A549 (cell line): ENCODE results near the gene SMARCD3. TPM values are rescaled to one million over a fixed set of nuclear protein-coding genes. Genes with fewer than 3 reads are reported as not detected.

Source experiments
- ATAC-seq, 2 experiments: fragments of 200-7000 bp in 1 of 2; fragments of >200 bp in 1 of 2; cut with Nextera tagmentation in 1 of 2; cut with Tn5 transposase in 1 of 2; 3 replicates each; pipeline versions ENCODE4 v1.8.0 to v1.9.1; 2018 to 2020; ENCODE audit warnings: mild to moderate bottlenecking in 1 of 2, moderate library complexity in 1 of 2
- CTCF ChIA-PET: fragments of 300-600 bp; sonication (Branson Sonifier 250); formaldehyde crosslinking; extraction: SDS; loops from one replicate; lab custom pipeline; 2021; ENCODE audit warnings: antibody characterized with exemption, inconsistent platforms; lab: Yijun Ruan, JAX
- POLR2A ChIA-PET: fragments of 350-600 bp; formaldehyde crosslinking; extraction: SDS; loops from one replicate; lab custom pipeline; 2021; ENCODE audit warnings: antibody characterized with exemption, inconsistent platforms; lab: Yijun Ruan, JAX
- DNase-seq, 2 experiments: peaks; one replicate each; pipeline versions ENCODE4 v3.0.0 to v3.0.0-alpha.2; 2011 to 2016; ENCODE audit warnings: low read depth in 1 of 2, low spot score in 1 of 2
- FAIRE-seq: peaks from 2 replicates; lab custom pipeline; 2011; peaks lifted over from hg19 to GRCh38; lab: Jason Lieb, UNC
- H3K27ac ChIP-seq, 2 experiments: fragments of >200 bp; sonication (Bioruptor Twin); formaldehyde crosslinking; 3 replicates each; pipeline ENCODE4 v1.5.1; 2016 to 2017
- H3K4me1 ChIP-seq: fragments of >200 bp; sonication (Bioruptor Twin); formaldehyde crosslinking; 3 replicates; pipeline ENCODE4 v1.6.1; 2016
- H3K4me2 ChIP-seq: fragments of >200 bp; sonication (Bioruptor Twin); formaldehyde crosslinking; 3 replicates; pipeline ENCODE4 v1.6.1; 2016
- H3K4me3 ChIP-seq: fragments of >200 bp; sonication (Bioruptor Twin); formaldehyde crosslinking; 3 replicates; pipeline ENCODE4 v1.5.1; 2016
- H3K9me3 ChIP-seq: fragments of >200 bp; sonication (Bioruptor Twin); formaldehyde crosslinking; 3 replicates; pipeline ENCODE4 v1.6.1; 2016
- ATOH8 ChIP-seq: fragments of 250-450 bp; sonication (Bioruptor Pico); IDR thresholded peaks from 2 replicates; pipeline ENCODE4 v1.5.0; 2020; ENCODE audit warnings: low read depth, mild to moderate bottlenecking, moderate library complexity
- BCL3 ChIP-seq: fragments of >200 bp; sonication (Bioruptor Twin); formaldehyde crosslinking; IDR thresholded peaks from 3 replicates; pipeline ENCODE4 v1.6.1; 2016
- CHD2 ChIP-seq: fragments of 150-350 bp; IDR thresholded peaks from 2 replicates; pipeline ENCODE4 v1.6.1; 2014; ENCODE audit warnings: low read length; ENCODE audit not compliant: partially characterized antibody
- CHD4 ChIP-seq: fragments of 200-600 bp; sonication (generic); IDR thresholded peaks from 2 replicates; pipeline ENCODE4 v1.6.1; 2016; ENCODE audit warnings: antibody characterized with exemption, mild to moderate bottlenecking, borderline replicate concordance
- E2F6 ChIP-seq: IDR thresholded peaks from 2 replicates; pipeline ENCODE4 v1.6.1; 2012; ENCODE audit warnings: low read depth, borderline replicate concordance
- EHF ChIP-seq: fragments of 250-450 bp; sonication (Bioruptor Pico); IDR thresholded peaks from 2 replicates; pipeline ENCODE4 v1.5.0; 2020; ENCODE audit warnings: mild to moderate bottlenecking
- EHMT2 ChIP-seq: fragments of 200-600 bp; sonication (generic); IDR thresholded peaks from 2 replicates; pipeline ENCODE4 v1.6.1; 2016; ENCODE audit warnings: antibody characterized with exemption, low read depth, mild to moderate bottlenecking, moderate library complexity
- MAFK ChIP-seq: fragments of 450-650 bp; IDR thresholded peaks from 2 replicates; pipeline ENCODE4 v1.6.1; 2014; ENCODE audit not compliant: partially characterized antibody
- MAZ ChIP-seq: fragments of 150-350 bp; IDR thresholded peaks from 2 replicates; pipeline ENCODE4 v1.6.1; 2014; ENCODE audit warnings: antibody characterized with exemption, low read depth, low read length, borderline replicate concordance
- MYC ChIP-seq: IDR thresholded peaks from 2 replicates; pipeline ENCODE4 v1.6.1; 2012; ENCODE audit warnings: mild to moderate bottlenecking, inconsistent platforms, low read length, improper control_type of control experiment, borderline replicate concordance
- NFE2L2 ChIP-seq: fragments of 150-350 bp; conservative IDR thresholded peaks from 2 replicates; pipeline ENCODE4 v1.6.1; 2014; ENCODE audit warnings: low read length
- PHF8 ChIP-seq: fragments of 200-600 bp; sonication (generic); IDR thresholded peaks from 2 replicates; pipeline ENCODE4 v1.6.1; 2016; ENCODE audit warnings: low read depth, mild to moderate bottlenecking, antibody characterized with exemption, moderate library complexity, borderline replicate concordance
- RAD21 ChIP-seq, 2 experiments: fragments of >200 bp in 1 of 2; sonication (Bioruptor Twin) in 1 of 2; formaldehyde crosslinking in 1 of 2; IDR thresholded peaks in 1 of 2; conservative IDR thresholded peaks in 1 of 2; 2 replicates in 1 of 2; 3 replicates in 1 of 2; pipeline ENCODE4 v1.6.1; 2012 to 2018; ENCODE audit warnings: inconsistent platforms in 1 of 2
- RCOR1 ChIP-seq: fragments of 150-350 bp; IDR thresholded peaks from 2 replicates; pipeline ENCODE4 v1.6.1; 2014; ENCODE audit warnings: antibody characterized with exemption, low read length, low read depth
- RFX5 ChIP-seq: fragments of 450-650 bp; IDR thresholded peaks from 2 replicates; pipeline ENCODE4 v1.7.1; 2014; ENCODE audit warnings: antibody characterized with exemption, mild to moderate bottlenecking, moderate library complexity
- RNF2 ChIP-seq: fragments of 200-600 bp; sonication (generic); IDR thresholded peaks from 2 replicates; pipeline ENCODE4 v1.6.1; 2016; ENCODE audit warnings: low read depth, mild to moderate bottlenecking, antibody characterized with exemption, moderate library complexity, borderline replicate concordance
- TP53 ChIP-seq: fragments of 250-450 bp; sonication (Bioruptor Pico); IDR thresholded peaks from 2 replicates; pipeline ENCODE4 v1.5.0; 2021; ENCODE audit warnings: mild to moderate bottlenecking, moderate library complexity
- USF2 ChIP-seq: fragments of 450-650 bp; IDR thresholded peaks from 2 replicates; pipeline ENCODE4 v1.6.1; 2014; ENCODE audit warnings: antibody characterized with exemption
- ZC3H11A ChIP-seq: fragments of 450-650 bp; IDR thresholded peaks from 2 replicates; pipeline ENCODE4 v1.6.1; 2014; ENCODE audit warnings: antibody characterized with exemption, mild to moderate bottlenecking
- ZFP36 ChIP-seq: fragments of 450-650 bp; IDR thresholded peaks from 2 replicates; pipeline ENCODE4 v1.6.1; 2014; ENCODE audit warnings: borderline replicate concordance; ENCODE audit not compliant: partially characterized antibody
- ZNF302 ChIP-seq: fragments of 250-450 bp; sonication (Bioruptor Pico); IDR thresholded peaks from 2 replicates; pipeline ENCODE4 v1.9.0; 2021; ENCODE audit warnings: inconsistent platforms, mild to moderate bottlenecking, moderate library complexity
- WGBS: methylation state at CpG from one replicate; pipeline ENCODE4 v1.1.6; 2017; ENCODE audit errors: missing lambda C conversion rate; 5-methylcytosine and 5-hydroxymethylcytosine counted together
- polyA plus RNA-seq, 4 experiments: library from polyadenylated mRNA; depleted of rRNA in 3 of 4; stranded (reverse); fragments of >200 nt; fragmentation: RNase III in 1 of 4; extraction: RNeasy Plus Mini Kit Qiagen cat#74134 plus additional on column Dnase treatment in 1 of 4; gene quantifications; 2 replicates in 3 of 4; 3 replicates in 1 of 4; pipeline ENCODE4 v1.2.3, GENCODE V29; 2011 to 2017
- TF ChIP-seq, protein P1 (sequence below): fragments of 200-600 bp; sonication (generic); IDR thresholded peaks from 2 replicates; pipeline ENCODE4 v1.6.1; 2016; ENCODE audit warnings: antibody characterized with exemption, mild to moderate bottlenecking, moderate library complexity

The SMARCD3 gene
- polyA plus RNA-seq, 2 of the 4 experiments (the other 2 are of a cell fraction), result 11.6 to 12.5 TPM

DNA sequence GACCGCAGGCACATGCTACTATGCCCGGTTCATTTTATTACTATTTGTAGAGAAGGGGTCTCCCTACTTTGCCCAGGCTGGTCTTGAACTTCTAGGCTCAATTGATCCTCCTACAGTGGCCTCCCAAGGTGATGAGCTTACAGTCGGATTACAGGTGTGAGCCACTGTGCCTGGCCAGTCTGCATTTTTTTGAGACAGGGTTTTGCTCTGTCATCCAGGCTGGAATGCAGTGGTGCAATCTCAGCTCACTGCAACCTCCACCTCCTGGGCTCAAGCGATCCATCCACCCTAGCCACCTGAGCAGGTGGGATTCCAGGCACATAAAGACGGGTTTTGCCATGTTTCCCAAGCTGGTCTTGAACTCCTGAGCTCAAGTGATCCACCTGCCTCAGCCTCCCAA lies 35.9 kb downstream of the SMARCD3 start (continued):
- TF ChIP-seq RFX5, result no peak
- no peak for TF ChIP-seq PHF8
- TF ChIP-seq ZNF302 (CRISPR knock-in tag), result no peak
- no peak for TF ChIP-seq MAFK

DNA sequence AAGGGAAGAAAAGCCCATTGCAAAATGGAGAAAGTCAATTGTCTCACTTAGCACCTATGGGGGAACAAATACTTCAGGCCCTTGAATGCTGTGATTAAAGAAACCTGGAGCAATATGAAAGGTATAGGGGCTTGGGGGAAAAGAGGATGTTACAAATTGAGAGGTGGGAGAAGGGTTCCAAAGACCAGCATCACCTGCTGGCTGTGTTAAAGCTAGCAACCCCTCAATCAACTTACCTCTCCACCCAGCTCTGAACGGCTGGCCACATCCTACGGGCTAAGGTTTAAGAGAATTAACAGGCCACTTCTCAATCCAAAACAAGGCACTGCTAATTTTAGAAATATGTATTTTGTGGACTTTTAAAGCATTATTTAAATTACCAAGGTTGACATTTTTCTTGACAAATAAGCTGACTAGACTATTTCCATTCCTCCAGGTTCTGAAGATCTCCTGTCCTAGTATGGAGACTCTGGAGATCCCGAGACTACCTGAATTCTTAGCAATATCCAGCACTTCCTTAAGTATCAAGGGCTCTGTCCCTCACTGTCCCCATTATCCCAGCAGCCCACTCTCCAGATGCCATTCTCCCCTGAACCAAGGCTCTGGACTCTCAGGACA lies 37.2 kb downstream of the SMARCD3 start:
- TF ChIP-seq BCL3 (no peak), MAFK (peak; percentile 92)
- H3K4me1 ChIP-seq, result no peaks in the 10 kb centered on the region
- WGBS, result 87% methylated on average over 3 of the region's 3 CpGs
- no peak overlapping the region for H3K27ac ChIP-seq
- ChIA-PET POLR2A (no interaction called here), CTCF (interaction anchor here (0.8 to 1.3 kb wide), 3 partner anchors 33 to 93 kb away, joined by 3 to 5 read pairs (median 3); no protein-coding TSS in a partner anchor)
- H3K4me3 ChIP-seq, result no peak overlapping the region
- H3K9me3 ChIP-seq, result no peaks in the 10 kb centered on the region
- FAIRE-seq (no peak), ATAC-seq (no peak), DNase-seq (no peak)
- no peak overlapping the region for H3K4me2 ChIP-seq

GRCh38 chr7:151210087-151210854 lies 38.2 kb downstream of the SMARCD3 start, which contains the start of gene H2BK1:
TSS of gene H2BK1 (minus strand) at chr7:151210488. CDS start at chr7:151210318, 170 bp downstream.
- POLR2A ChIA-PET, result no interaction called here
- FAIRE-seq, result no peak
- 88% methylated on average over 17 of the region's 17 CpGs for WGBS

More at GRCh38 chr7:151210087-151210854, 38.2 kb downstream of the SMARCD3 start, which contains the start of gene H2BK1:
- no peaks in the 10 kb centered on the region for H3K9me3 ChIP-seq
- ATAC-seq (no peak), DNase-seq (no peak)
- no peak within 1 kb of the TSS for H3K27ac ChIP-seq
- H3K4me3 ChIP-seq, result no peak within 1 kb of the TSS
- CTCF ChIA-PET, result interaction anchor here (0.7 to 0.8 kb wide), 2 partner anchors 44 to 94 kb away, joined by 3 read pairs; no protein-coding TSS in a partner anchor
- no peaks in the 10 kb centered on the region for H3K4me1 ChIP-seq
- TF ChIP-seq RCOR1 (no peak), ATOH8 (no peak), PHF8 (no peak), CHD4 (no peak), RFX5 (no peak), TP53 (CRISPR knock-in tag) (no peak), RNF2 (no peak), USF2 (no peak), CHD2 (no peak), ZFP36 (no peak), RAD21 (conservative IDR thresholded peaks at IDR 0.05 in 1 of 2, IDR thresholded peaks at IDR 0.05 in 1 of 2) (no peak), EHMT2 (no peak), E2F6 (no peak), MAZ (no peak), NFE2L2 (no peak), MYC (no peak), EHF (CRISPR knock-in tag) (no peak), ZC3H11A (no peak)
- TF ChIP-seq, protein P1, sequence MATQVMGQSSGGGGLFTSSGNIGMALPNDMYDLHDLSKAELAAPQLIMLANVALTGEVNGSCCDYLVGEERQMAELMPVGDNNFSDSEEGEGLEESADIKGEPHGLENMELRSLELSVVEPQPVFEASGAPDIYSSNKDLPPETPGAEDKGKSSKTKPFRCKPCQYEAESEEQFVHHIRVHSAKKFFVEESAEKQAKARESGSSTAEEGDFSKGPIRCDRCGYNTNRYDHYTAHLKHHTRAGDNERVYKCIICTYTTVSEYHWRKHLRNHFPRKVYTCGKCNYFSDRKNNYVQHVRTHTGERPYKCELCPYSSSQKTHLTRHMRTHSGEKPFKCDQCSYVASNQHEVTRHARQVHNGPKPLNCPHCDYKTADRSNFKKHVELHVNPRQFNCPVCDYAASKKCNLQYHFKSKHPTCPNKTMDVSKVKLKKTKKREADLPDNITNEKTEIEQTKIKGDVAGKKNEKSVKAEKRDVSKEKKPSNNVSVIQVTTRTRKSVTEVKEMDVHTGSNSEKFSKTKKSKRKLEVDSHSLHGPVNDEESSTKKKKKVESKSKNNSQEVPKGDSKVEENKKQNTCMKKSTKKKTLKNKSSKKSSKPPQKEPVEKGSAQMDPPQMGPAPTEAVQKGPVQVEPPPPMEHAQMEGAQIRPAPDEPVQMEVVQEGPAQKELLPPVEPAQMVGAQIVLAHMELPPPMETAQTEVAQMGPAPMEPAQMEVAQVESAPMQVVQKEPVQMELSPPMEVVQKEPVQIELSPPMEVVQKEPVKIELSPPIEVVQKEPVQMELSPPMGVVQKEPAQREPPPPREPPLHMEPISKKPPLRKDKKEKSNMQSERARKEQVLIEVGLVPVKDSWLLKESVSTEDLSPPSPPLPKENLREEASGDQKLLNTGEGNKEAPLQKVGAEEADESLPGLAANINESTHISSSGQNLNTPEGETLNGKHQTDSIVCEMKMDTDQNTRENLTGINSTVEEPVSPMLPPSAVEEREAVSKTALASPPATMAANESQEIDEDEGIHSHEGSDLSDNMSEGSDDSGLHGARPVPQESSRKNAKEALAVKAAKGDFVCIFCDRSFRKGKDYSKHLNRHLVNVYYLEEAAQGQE, result no peak
- H3K4me2 ChIP-seq, result no peak within 1 kb of the TSS
